ENCODE results near the gene THBS2.

THBS2 gene

GRCh38 chr6:169227116-169227515 is 26.5 kb downstream of the THBS2 start:
- DNase-seq (ENCODE audit: extremely low read depth, low read depth) = no peak
- no peak overlapping the region for H3K4me3 ChIP-seq (replicated peaks; ENCODE audit: low read depth, low read length)
- no peak for TF ChIP-seq CTCF (IDR thresholded peaks at IDR 0.05; ENCODE audit: low read depth, low read length, missing control alignments)

- no peak for DNase-seq (ENCODE audit: extremely low read depth, low read depth)
- no peak for TF ChIP-seq CTCF (IDR thresholded peaks at IDR 0.05; ENCODE audit: low read depth, low read length, missing control alignments)
- no peak overlapping the region for H3K4me3 ChIP-seq (replicated peaks; ENCODE audit: low read depth, low read length)
These were observed 27.8 kb downstream of the THBS2 start for GRCh38 chr6:169225887-169226286.

GRCh38 chr6:169225131-169225576 is 28.5 kb downstream of the THBS2 start:
- no peak for TF ChIP-seq CTCF (IDR thresholded peaks at IDR 0.05; ENCODE audit: low read depth, low read length, missing control alignments)
- H3K4me3 ChIP-seq (replicated peaks; ENCODE audit: low read depth, low read length) = no peak overlapping the region
- no peak for DNase-seq (ENCODE audit: extremely low read depth, low read depth)

GRCh38 chr6:169224716-169225115 is 28.9 kb downstream of the THBS2 start:
- DNase-seq (ENCODE audit: extremely low read depth, low read depth) = no peak
- no peak for TF ChIP-seq CTCF (IDR thresholded peaks at IDR 0.05; ENCODE audit: low read depth, low read length, missing control alignments)
- H3K4me3 ChIP-seq (replicated peaks; ENCODE audit: low read depth, low read length) = no peak overlapping the region

- no peak for DNase-seq (ENCODE audit: extremely low read depth, low read depth)
- no peak for TF ChIP-seq CTCF (IDR thresholded peaks at IDR 0.05; ENCODE audit: low read depth, low read length, missing control alignments)
These were observed 29.4 kb downstream of the THBS2 start for GRCh38 chr6:169224185-169224695.

GRCh38 chr6:169223006-169223405 is 30.6 kb downstream of the THBS2 start:
- no peak overlapping the region for H3K4me3 ChIP-seq (replicated peaks; ENCODE audit: low read depth, low read length)
- TF ChIP-seq CTCF (IDR thresholded peaks at IDR 0.05; ENCODE audit: low read depth, low read length, missing control alignments) = no peak
- DNase-seq (ENCODE audit: extremely low read depth, low read depth) = no peak

More at GRCh38 chr6:169224185-169224695, 29.4 kb downstream of the THBS2 start:
- H3K4me3 ChIP-seq (replicated peaks; ENCODE audit: low read depth, low read length) = no peak overlapping the region

GRCh38 chr6:169222126-169222525 is 31.5 kb downstream of the THBS2 start:
- H3K4me3 ChIP-seq (replicated peaks; ENCODE audit: low read depth, low read length) = no peak overlapping the region
- TF ChIP-seq CTCF (IDR thresholded peaks at IDR 0.05; ENCODE audit: low read depth, low read length, missing control alignments) = no peak
- no peak for DNase-seq (ENCODE audit: extremely low read depth, low read depth)
